Mucosa of stomach (tissue), 1 donor: ENCODE measurements around the gene TMEM81.

Experiments used
- H3K27me3 ChIP-seq: one replicate; pipeline ENCODE4 v1.7.0; 2013; ENCODE audit warnings: mild to moderate bottlenecking, low read length; ENCODE audit not compliant: control insufficient read depth, insufficient read depth
- H3K36me3 ChIP-seq: one replicate; pipeline ENCODE4 v1.7.0; 2013; ENCODE audit warnings: low read length; ENCODE audit not compliant: control insufficient read depth, insufficient read depth
- H3K4me1 ChIP-seq: one replicate; pipeline ENCODE4 v1.7.0; 2013; ENCODE audit warnings: mild to moderate bottlenecking, low read length; ENCODE audit not compliant: control insufficient read depth, insufficient read depth
- H3K4me3 ChIP-seq: one replicate; pipeline ENCODE4 v1.7.0; 2013; ENCODE audit warnings: low read length
- H3K9ac ChIP-seq: one replicate; pipeline ENCODE4 v1.7.0; 2013; ENCODE audit warnings: mild to moderate bottlenecking, low read length, moderate library complexity
- H3K9me3 ChIP-seq: one replicate; pipeline ENCODE4 v1.7.0; 2013; ENCODE audit warnings: mild to moderate bottlenecking, low read length, moderate library complexity; ENCODE audit not compliant: control insufficient read depth
- donor health status: Pancreatic carcinoma.

The TMEM81 gene

GRCh38 chr1:205074513-205074912 lies 9.7 kb downstream of the TMEM81 start:
- no peaks in the 10 kb centered on the region for H3K4me1 ChIP-seq
- H3K9ac ChIP-seq = no peak overlapping the region
- no peak overlapping the region for H3K4me3 ChIP-seq
- H3K36me3 ChIP-seq = no peaks in the 10 kb centered on the region
- no peaks in the 10 kb centered on the region for H3K27me3 ChIP-seq
- H3K9me3 ChIP-seq = no peaks in the 10 kb centered on the region

GRCh38 chr1:205074084-205074483 lies 10.2 kb downstream of the TMEM81 start:
- Histone ChIP-seq H3K9ac (no peak overlapping the region), H3K27me3 (no peaks in the 10 kb centered on the region), H3K4me3 (no peak overlapping the region), H3K4me1 (no peaks in the 10 kb centered on the region), H3K9me3 (no peaks in the 10 kb centered on the region), H3K36me3 (no peaks in the 10 kb centered on the region)

DNA sequence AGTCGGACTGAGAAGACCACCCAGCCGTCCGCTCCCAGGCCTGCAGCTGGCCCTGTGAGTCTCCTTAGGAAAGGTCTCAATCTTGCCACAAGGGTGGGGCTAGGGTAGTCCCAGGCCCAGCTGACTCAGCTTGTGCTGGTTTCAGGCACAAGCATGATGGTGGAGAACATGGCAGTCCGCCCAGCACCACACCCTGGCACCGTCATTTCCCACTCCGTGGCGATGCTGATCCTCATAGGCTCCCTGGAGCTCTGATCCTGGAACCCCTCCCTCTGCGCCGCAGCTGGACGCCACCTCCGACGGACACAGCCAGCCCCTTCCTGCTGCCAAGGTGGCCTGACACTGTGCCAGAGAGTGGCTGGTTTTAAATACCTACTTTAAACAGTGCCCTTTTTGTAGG lies 10.7 kb downstream of the TMEM81 start:
- H3K36me3 ChIP-seq = no peaks in the 10 kb centered on the region
- no peak overlapping the region for H3K4me3 ChIP-seq
- H3K4me1 ChIP-seq = no peaks in the 10 kb centered on the region

DNA sequence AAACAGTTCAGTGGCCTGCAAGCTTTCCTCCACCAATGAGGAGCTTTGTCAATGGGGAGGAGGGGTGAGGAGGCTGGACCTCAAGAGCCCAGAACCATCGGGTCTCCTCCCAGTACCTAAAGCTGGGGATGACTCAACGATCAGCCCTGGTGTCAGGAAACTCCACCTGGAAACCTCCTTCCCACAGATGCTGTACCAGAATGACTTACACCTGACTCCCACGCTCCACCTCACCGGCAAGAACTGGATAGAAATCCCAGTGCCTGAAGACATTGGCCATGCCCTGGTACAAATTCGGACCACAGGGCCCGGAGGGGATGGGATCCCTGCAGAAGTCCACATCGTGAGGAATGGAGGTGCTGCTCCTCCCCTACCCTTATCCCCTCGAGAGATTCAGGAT lies 11.4 kb downstream of the TMEM81 start:
- no peaks in the 10 kb centered on the region for H3K27me3 ChIP-seq

More for the DNA sequence above, 10.7 kb downstream of the TMEM81 start:
- H3K9ac ChIP-seq = no peak overlapping the region
- no peaks in the 10 kb centered on the region for H3K27me3 ChIP-seq
- no peaks in the 10 kb centered on the region for H3K9me3 ChIP-seq

DNA sequence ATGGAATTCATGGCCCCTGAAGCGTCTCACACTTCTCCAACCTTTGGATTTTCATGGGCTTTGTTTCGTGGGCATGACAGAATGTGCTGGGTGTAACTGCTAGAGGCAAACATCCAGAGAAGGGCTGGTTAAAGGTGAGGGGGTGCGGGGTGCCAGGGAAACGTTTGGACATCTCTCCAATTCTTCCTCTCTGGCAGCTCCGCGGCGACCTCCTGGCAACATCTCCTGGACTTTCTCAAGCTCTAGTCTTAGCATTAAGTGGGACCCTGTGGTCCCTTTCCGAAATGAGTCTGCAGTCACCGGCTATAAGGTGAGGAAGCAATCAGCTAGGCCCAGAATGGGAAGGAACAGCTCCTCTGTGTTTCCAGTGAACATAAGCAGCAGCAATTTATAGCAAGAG lies 12.0 kb downstream of the TMEM81 start:
- H3K4me3 ChIP-seq = no peak overlapping the region
- H3K9me3 ChIP-seq = no peaks in the 10 kb centered on the region
- H3K4me1 ChIP-seq = no peaks in the 10 kb centered on the region
- no peaks in the 10 kb centered on the region for H3K27me3 ChIP-seq
- H3K36me3 ChIP-seq = no peaks in the 10 kb centered on the region
- H3K9ac ChIP-seq = no peak overlapping the region

More for the DNA sequence above, 11.4 kb downstream of the TMEM81 start:
- no peaks in the 10 kb centered on the region for H3K9me3 ChIP-seq
- H3K36me3 ChIP-seq = no peaks in the 10 kb centered on the region
- no peak overlapping the region for H3K4me3 ChIP-seq
- no peaks in the 10 kb centered on the region for H3K4me1 ChIP-seq
- H3K9ac ChIP-seq = no peak overlapping the region

GRCh38 chr1:205071801-205072200 lies 12.5 kb downstream of the TMEM81 start:
- no peak overlapping the region for H3K9ac ChIP-seq
- H3K4me3 ChIP-seq = no peak overlapping the region
- H3K36me3 ChIP-seq = no peaks in the 10 kb centered on the region

GRCh38 chr1:205071028-205071409 lies 13.2 kb downstream of the TMEM81 start:
- H3K36me3 ChIP-seq = no peaks in the 10 kb centered on the region
- H3K9ac ChIP-seq = no peak overlapping the region
- no peaks in the 10 kb centered on the region for H3K27me3 ChIP-seq
- no peaks in the 10 kb centered on the region for H3K9me3 ChIP-seq
- H3K4me1 ChIP-seq = no peaks in the 10 kb centered on the region
- no peak overlapping the region for H3K4me3 ChIP-seq

More at GRCh38 chr1:205071801-205072200, 12.5 kb downstream of the TMEM81 start:
- no peaks in the 10 kb centered on the region for H3K4me1 ChIP-seq
- no peaks in the 10 kb centered on the region for H3K9me3 ChIP-seq
- H3K27me3 ChIP-seq = no peaks in the 10 kb centered on the region

GRCh38 chr1:205069371-205070125 lies 14.7 kb downstream of the TMEM81 start:
- Histone ChIP-seq H3K27me3 (peaks cover 2% of the 10 kb centered on the region), H3K9me3 (no peaks in the 10 kb centered on the region), H3K4me3 (no peak overlapping the region), H3K9ac (no peak overlapping the region), H3K4me1 (no peaks in the 10 kb centered on the region), H3K36me3 (no peaks in the 10 kb centered on the region)

DNA sequence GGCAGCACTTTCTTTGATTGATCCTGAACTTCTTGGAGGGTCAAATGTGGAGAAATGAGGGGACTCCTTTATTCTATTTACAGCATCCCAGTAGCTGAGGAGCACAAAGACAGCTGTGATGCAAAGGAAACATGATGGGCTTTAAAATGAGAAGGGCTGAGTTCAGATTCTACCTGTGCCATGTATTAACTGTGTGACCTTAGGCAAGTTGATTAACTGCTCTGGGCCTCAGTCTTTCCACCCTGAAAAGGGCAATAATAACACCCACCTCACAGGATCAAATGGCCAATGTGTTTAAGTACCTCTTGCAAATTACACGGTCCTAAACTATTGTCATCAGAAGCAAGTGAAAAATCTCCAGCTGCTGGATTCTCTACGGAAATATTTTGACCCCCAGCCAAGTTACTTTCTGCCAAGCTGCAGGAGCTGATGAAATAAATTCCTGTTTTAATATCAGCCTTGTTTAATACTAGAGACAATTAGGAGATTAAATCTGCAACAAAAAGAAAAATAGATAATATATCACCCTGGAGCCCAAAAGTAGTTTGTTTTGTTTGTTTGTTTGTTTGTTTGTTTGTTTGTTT lies 15.7 kb downstream of the TMEM81 start:
- peaks cover 3% of the 10 kb centered on the region for H3K27me3 ChIP-seq
- H3K9ac ChIP-seq = no peak overlapping the region
- H3K4me3 ChIP-seq = no peak overlapping the region
- H3K9me3 ChIP-seq = no peaks in the 10 kb centered on the region
- no peaks in the 10 kb centered on the region for H3K36me3 ChIP-seq
- no peaks in the 10 kb centered on the region for H3K4me1 ChIP-seq

DNA sequence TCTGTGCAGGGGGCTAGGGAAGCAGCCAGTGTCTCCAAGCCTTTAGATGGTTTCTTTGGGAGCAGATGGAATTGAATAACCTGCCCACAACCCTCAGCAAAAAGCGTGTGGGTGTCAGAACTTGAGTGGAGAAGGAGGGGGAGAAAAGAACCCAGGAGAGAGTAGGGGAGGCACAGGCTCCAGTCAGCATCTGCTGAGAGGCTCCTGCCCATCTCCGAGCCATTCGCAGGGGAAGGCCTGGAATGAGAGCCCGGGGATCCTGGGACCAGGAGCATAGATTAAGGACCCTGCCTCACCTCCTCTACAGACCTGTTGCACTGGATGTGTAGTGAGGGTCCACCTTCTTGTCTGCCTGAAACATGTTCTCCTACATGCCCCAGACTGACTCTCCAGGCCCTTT lies 16.3 kb downstream of the TMEM81 start:
- H3K9me3 ChIP-seq = no peaks in the 10 kb centered on the region
- no peak overlapping the region for H3K4me3 ChIP-seq
- peaks cover 3% of the 10 kb centered on the region for H3K27me3 ChIP-seq
- H3K4me1 ChIP-seq = no peaks in the 10 kb centered on the region
- H3K36me3 ChIP-seq = no peaks in the 10 kb centered on the region
- no peak overlapping the region for H3K9ac ChIP-seq

GRCh38 chr1:205067031-205067430 lies 17.2 kb downstream of the TMEM81 start:
- no peaks in the 10 kb centered on the region for H3K36me3 ChIP-seq
- no peaks in the 10 kb centered on the region for H3K4me1 ChIP-seq
- peaks cover 3% of the 10 kb centered on the region for H3K27me3 ChIP-seq
- no peak overlapping the region for H3K9ac ChIP-seq
- H3K4me3 ChIP-seq = no peak overlapping the region
- no peaks in the 10 kb centered on the region for H3K9me3 ChIP-seq

- Histone ChIP-seq H3K9me3 (no peaks in the 10 kb centered on the region), H3K4me3 (no peak overlapping the region), H3K36me3 (no peaks in the 10 kb centered on the region), H3K9ac (no peak overlapping the region), H3K4me1 (no peaks in the 10 kb centered on the region), H3K27me3 (peaks cover 3% of the 10 kb centered on the region)
Observed at GRCh38 chr1:205066141-205066818, 18.0 kb downstream of the TMEM81 start.
